CD1c-positive myeloid dendritic cell (primary cell): ENCODE data around the gene DTNB.
"Not testable (repeated sequence)": the region's sequence is repeated elsewhere in the genome, so short reads cannot be mapped to it uniquely, and the experiment has no call there.

Source experiments
- DNase-seq: peaks from one replicate; pipeline ENCODE4 v3.0.0-alpha.2; 2016; ENCODE audit errors: extremely low spot score

DTNB gene

DNA sequence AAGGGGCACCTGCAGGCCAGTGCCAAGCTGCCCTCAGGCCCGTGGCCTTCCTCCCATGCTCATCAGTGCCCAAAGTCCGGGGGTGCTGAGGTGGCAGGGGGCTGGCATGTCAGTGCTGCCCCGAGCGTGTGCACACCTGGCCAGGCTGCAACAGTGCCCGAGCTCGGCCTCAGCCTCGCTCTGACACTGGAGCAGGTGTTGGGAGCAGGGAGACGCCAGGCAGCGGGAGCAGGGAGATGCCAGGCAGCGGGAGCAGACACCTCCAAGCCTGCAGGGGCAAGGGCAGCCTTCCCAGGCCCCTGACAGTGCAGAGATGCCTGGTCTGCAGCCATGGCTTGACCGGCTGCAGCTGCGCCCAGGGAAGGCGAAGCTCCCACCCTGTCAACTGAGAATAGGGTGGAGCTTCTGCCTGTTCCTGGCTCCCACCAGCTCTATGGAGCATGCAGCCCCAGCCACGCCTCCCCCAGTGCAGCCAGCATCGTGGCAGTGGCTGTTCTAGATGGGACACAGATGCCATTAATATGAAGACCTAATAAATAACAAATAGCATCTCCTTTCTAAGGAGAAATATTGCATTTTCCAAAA is 82.4 kb downstream of the DTNB start:
- DNase-seq = no peak

DNA sequence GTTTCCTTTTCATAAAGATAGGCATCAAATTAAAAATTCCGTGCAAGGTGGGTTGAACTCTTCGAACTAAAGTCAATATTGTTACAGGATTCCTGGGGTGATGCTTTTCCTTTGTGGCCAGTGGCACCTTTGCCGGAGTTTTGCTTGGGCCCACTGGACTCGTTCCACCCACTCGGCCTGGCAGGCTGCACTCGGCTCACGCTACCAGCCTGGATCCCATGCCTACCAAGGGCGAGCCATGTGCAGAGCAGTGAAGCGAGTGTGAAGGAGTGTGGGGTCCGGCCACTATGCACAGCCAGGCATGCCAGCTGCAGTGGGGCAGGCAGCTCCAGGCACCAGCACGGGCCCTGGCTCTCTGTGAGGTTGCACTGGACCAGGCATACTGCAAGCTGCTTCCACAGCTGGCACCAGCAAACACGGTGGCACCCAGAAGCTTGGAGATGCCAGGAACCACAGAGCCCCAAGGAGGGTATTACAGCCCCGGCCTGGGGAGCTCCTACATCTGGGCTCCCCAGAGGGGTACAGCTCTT is 83.6 kb downstream of the DTNB start:
- no peak for DNase-seq

GRCh38 chr2:25588576-25588975 is 84.8 kb downstream of the DTNB start:
- no peak for DNase-seq

DNA sequence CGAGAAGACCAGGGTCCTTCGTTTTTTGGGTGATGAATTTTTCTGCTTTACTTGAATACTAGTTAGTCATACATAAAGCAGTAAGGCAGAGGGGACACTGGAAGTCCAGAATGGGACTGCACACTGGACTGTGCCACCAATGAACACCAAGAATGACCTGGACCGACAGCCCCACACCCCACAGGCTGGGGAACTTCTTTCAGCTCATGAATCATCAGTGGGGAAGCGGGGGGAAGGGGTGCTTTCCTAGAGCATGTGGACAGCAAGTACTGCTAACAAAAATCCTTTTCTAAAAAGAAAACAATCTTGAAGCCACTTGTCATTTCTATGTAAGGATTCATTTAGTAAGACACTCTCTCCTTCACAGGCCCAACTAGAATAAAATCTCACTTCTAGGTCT is 86.0 kb downstream of the DTNB start:
- DNase-seq = peak; percentile 37

GRCh38 chr2:25586726-25587144 is 86.6 kb downstream of the DTNB start:
- DNase-seq = no peak

DNA sequence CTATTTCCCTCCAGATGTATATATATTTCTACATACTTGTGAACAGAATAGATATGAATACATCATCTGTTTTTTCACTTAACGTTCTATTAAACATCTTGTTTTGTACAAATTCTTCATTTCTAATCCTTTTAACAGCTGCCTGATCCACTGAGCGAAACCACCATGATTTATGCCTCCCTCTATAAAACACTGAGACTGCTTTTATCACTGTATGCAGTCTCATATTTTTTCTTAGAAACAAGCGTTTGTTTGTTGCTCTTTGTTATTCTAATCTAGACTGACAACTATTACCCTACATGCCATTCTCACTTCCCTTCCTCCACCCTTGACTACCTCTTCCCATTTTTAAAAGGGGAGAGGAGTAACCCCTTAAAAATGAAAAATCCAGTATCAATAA is 88.2 kb downstream of the DTNB start:
- no peak for DNase-seq

GRCh38 chr2:25582077-25582830 is 91.1 kb downstream of the DTNB start:
- DNase-seq = peak; percentile 78

DNA sequence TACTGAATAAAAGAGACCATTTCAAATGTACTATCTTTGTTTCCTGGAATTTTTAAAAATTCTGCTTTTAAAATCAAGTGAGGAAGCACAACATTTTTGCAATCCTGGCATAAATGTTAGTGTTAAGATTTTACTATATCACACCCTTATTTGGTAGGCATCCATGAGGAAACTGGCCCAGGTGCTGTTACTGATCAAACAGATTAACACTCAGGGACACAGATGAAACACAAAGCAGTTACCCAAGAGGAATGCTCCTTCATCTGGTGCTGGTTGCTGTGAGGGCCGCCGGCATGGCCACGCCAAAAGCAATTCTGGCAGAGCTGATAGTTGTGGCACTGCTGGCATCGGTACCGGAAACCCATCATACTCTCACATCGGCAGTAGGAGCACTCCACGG is 96.8 kb downstream of the DTNB start:
- no peak for DNase-seq

GRCh38 chr2:25572638-25573037 is 100.7 kb downstream of the DTNB start:
- no peak for DNase-seq

DNA sequence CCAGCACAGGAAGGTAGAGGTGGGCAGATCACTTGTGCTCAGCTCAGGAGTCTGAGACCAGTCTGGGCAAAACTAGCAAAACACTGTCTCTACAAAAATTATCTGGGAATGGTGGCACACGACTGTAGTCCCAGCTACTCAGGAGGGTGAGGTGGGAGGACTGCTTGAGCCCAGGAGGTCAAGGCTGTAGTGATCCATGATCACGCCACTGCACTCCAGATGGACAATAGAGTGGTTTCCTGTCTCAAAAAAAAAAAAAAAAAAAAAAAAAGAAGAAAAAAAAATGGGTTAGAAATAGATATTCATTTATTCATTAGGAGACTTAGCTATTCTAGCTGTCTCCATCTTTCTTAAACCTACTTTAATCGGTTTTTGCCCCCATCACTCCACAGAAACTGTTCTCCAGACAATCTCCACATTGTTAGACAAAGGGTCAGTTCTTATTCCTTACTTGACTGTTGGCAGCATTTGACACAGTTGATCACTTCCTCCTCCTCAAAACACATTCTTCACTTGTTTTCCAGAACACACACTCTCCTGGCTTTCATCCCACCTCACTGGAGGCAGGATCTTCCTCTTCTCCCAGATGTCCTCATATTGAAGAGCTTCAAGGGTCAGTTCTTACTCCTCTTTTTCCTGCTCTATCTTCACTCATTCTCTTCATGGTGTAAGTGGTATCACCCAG is 103.1 kb downstream of the DTNB start:
- DNase-seq = no peak

GRCh38 chr2:25567406-25567805 is 106.0 kb downstream of the DTNB start:
- peak; percentile 79 for DNase-seq

- DNase-seq = peak; percentile 79
Measured at GRCh38 chr2:25566694-25567093, 106.7 kb downstream of the DTNB start.

DNA sequence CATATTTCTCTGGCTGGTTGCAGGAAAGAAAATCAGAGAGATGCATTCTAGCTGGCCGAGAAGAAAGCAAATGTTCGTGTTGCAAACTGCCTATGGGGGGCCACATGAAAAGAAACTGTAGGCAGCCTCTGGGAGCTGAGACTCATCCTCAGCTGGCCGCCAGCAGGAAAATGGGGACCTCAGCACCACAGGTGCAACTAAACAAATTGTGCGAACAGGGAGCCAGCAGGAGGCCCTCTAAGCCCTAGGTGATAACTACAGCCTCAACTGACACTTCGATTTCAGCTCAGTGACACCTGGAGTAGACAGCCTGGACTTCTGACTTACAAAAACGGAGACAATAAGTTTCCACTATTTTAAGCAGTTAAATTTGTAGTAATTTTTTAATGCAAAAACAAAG is 107.3 kb downstream of the DTNB start:
- no peak for DNase-seq

DNA sequence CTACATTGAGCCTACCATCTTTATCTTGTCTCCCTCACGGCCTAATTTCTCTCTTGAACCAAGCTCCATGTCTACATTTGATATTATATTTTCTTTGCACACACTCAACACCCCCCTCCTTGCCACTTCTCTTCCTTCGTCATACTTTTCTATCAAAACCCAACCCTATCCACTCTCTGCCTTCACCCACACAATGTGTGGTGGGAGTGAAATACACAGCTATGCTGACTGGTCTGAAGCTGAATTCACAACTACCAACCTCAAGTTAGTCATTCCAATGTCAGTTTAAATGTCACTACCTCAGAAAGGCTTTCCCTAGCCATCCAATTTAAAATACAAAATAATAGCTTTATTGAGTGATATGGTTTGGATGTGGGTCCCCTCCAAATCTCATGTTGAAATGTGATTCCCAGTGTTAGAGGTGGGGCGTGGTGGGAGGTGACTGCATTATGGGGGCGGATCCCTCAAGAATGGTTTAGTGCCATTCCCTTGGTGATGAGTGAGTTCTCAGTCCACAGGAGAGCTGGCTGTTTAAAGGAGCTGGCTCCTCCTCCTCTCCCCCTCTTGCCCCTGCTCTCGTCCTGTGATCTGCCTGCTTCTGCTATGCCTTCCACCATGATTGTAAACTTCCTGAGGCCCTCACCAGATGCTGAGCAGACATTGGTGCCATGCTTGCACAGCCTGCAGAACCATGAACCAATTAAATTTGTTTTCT is 112.1 kb downstream of the DTNB start:
- peak; percentile 47 for DNase-seq

GRCh38 chr2:25559148-25559547 is 114.2 kb downstream of the DTNB start:
- DNase-seq = no peak

GRCh38 chr2:25558262-25558661 is 115.1 kb downstream of the DTNB start:
- DNase-seq = peak; percentile 91

DNA sequence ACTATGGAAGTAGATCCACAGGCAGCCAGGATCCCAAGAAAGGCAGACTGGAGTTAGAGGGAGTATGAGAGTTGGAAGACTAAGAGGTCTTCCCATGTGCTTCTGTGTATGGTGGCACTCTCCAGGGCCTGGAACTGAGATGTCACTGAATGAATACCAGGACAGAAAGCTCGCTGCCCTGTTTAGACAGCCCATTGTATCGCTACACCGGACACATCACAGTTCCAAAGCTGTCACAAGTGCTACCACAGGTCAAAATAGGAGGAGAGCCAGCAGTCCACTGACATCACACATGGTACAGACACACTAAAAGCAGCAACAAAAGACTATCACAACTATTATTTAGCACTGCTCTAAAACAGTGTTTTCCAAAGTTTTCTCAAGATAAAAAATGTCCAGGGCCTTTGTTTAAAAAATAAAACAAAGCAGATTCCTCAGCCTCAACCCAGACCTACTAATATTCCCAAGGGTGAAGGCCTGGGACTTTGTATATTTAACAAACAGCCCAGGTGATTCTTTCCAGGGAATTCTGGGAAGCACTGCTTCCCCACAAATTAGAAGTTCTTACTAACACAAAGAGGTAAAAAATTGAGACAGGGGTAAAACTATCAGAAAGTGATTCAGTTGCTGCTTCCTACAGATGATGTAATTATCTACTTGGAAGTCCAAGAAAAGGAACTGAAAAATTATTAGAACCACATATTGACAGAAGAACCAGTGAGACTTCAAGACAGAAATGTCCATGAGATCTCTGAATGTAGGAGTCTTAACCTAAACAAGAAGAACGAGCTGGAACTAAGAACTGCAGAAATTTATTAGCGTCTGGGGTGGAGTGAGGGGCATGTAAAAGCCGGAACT is 116.0 kb downstream of the DTNB start:
- DNase-seq = peak; percentile 86

DNA sequence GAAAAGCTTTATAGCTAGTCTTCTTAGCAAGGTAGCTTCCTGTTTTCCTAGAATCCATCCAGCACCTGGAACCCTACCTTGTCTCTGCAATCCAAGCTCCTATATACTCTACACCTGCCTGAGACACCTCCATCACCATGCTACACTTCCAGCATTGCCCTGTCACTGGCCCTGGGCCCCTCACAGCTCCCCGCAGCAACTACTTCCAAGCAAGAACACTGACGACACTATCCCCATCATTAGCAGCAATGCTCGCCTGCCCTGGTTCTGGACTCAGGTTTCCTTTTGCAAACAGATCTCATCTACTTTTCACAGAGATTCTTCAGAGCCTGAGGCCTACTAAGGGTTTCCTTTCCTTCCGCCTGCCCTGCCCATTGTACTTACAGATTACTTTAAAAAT is 121.1 kb downstream of the DTNB start:
- no peak for DNase-seq

DNA sequence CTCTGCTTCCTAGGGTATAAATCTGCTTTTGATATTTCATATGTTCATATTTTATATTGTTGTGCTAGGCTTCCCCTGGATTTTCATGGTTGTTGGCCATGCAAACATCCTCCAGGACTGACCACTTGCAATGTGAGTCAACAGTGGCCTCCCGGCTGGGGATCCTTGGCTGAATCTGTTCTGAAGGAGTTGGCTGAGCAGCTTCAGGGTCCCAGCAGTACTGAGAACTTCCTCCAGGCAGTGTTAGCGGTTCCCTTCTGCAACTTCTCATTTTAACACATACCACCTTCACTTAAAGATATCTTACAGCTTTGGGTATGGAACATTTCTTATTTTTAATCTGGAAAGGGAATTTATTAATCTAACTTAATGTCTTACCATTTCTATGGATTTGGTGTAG is 122.1 kb downstream of the DTNB start:
- peak; percentile 51 for DNase-seq

GRCh38 chr2:25549571-25549970 is 123.8 kb downstream of the DTNB start:
- not testable (repeated sequence) for DNase-seq

DNA sequence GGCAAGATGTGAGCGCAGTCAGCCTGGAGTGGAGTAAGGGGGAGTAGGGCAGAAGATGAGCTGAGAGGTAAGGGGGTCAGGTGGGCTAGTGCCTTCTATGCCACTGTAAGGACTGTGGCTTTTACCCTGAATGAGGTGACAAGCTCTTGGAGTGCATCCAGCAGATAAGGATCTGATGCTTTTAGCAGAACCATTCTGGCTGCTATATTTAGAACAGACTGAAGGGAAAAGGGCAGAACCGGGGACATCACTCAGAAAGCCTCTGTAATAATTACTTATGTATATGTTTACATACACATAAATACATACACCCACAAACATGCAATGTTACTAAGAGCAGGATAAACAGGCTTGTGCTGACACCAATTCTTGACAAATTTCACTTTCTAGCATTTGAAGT is 124.8 kb downstream of the DTNB start:
- peak; percentile 27 for DNase-seq
